Measurements from ENCODE around the gene TRIM54.
"Not testable (repeated sequence)": the region's sequence is repeated elsewhere in the genome, so short reads cannot be mapped to it uniquely, and the experiment has no call there.

Gene TRIM54

GRCh38 chr2:27316655-27317412, 34.6 kb downstream of the TRIM54 start:
- no peak for DNase-seq

- DNase-seq: not testable (repeated sequence)
These were observed 37.6 kb downstream of the TRIM54 start for GRCh38 chr2:27319839-27320238.

GRCh38 chr2:27320958-27321543, 38.8 kb downstream of the TRIM54 start:
- no peak for DNase-seq

GRCh38 chr2:27322301-27322765, 40.1 kb downstream of the TRIM54 start:
- DNase-seq: peak; percentile 37

GRCh38 chr2:27322766-27323595, 40.8 kb downstream of the TRIM54 start, which contains the start of gene MPV17:
MPV17 (minus strand) TSS chr2:27323097; CDS start chr2:27322517, 580 bp downstream.
- peak; percentile 85 for DNase-seq

GRCh38 chr2:27323596-27324285, 41.5 kb downstream of the TRIM54 start:
- DNase-seq: no peak

- no peak for DNase-seq
These were observed 42.5 kb downstream of the TRIM54 start for GRCh38 chr2:27324720-27325119.

GRCh38 chr2:27335311-27335710, 53.1 kb downstream of the TRIM54 start:
- no peak for DNase-seq

GRCh38 chr2:27336173-27336572, 53.9 kb downstream of the TRIM54 start:
- no peak for DNase-seq

- DNase-seq: no peak
These were observed 65.4 kb downstream of the TRIM54 start for GRCh38 chr2:27347641-27348040.

GRCh38 chr2:27350106-27350693, 68.0 kb downstream of the TRIM54 start:
- DNase-seq: no peak

- no peak for DNase-seq
These were observed 69.8 kb downstream of the TRIM54 start for GRCh38 chr2:27351802-27352598.

- DNase-seq: not testable (repeated sequence)
These were observed 71.1 kb downstream of the TRIM54 start for GRCh38 chr2:27353386-27353761.

- DNase-seq: no peak
These were observed 71.8 kb downstream of the TRIM54 start for GRCh38 chr2:27353762-27354596.

- DNase-seq: no peak
These were observed 72.3 kb downstream of the TRIM54 start for GRCh38 chr2:27354597-27354927.

- no peak for DNase-seq
These were observed 73.8 kb downstream of the TRIM54 start for GRCh38 chr2:27356056-27356381.

- DNase-seq: peak; percentile 89
These were observed 74.4 kb downstream of the TRIM54 start, which contains the start of gene GTF3C2 for GRCh38 chr2:27356382-27357181. GTF3C2 (minus strand) TSS chr2:27356764; CDS start chr2:27343554, 13,210 bp downstream.
